Measurements from ENCODE around the gene NAA25. TPM values are rescaled to one million over a fixed set of nuclear protein-coding genes. Genes with fewer than 3 reads are reported as not detected.

NAA25 gene
- total and polyA plus RNA-seq, 2 experiments from 2014 or later, result 18.7 to 19.1 TPM

GRCh38 chr12:112022241-112023016, 86.2 kb downstream of the NAA25 start:
- Histone ChIP-seq H3K36me3 (replicated peaks; ENCODE audit: insufficient read depth, low read depth) (no peaks in the 10 kb centered on the region), H3K79me2 (peaks cover 41% of the 10 kb centered on the region), H3K4me1 (ENCODE audit: insufficient read depth) (no peaks in the 10 kb centered on the region), H3K27me3 (no peaks in the 10 kb centered on the region), H3K9me3 (ENCODE audit: low read depth) (no peaks in the 10 kb centered on the region), H3K4me2 (no peak overlapping the region), H3K9me2 (replicated peaks; ENCODE audit: insufficient read depth) (no peaks in the 10 kb centered on the region), H2AFZ (no peak overlapping the region), H3K27ac (no peak overlapping the region), H3K4me3 (no peak overlapping the region), H4K20me1 (ENCODE audit: insufficient read depth, poor library complexity, severe bottlenecking) (peaks cover 19% of the 10 kb centered on the region)
- 95% methylated on average over 11 of the region's 11 CpGs for WGBS (ENCODE audit: low lambda C conversion rate, missing lambda C conversion rate)
- no peak for DNase-seq (ENCODE audit: low spot score)
- TF ChIP-seq EZH2 (IDR thresholded peaks at IDR 0.05; ENCODE audit: borderline replicate concordance) (no peak), EZH2phosphoT487 (IDR thresholded peaks at IDR 0.05; ENCODE audit: low read depth, severe bottlenecking, unreplicated experiment) (no peak)
- TF ChIP-seq, protein P1, sequence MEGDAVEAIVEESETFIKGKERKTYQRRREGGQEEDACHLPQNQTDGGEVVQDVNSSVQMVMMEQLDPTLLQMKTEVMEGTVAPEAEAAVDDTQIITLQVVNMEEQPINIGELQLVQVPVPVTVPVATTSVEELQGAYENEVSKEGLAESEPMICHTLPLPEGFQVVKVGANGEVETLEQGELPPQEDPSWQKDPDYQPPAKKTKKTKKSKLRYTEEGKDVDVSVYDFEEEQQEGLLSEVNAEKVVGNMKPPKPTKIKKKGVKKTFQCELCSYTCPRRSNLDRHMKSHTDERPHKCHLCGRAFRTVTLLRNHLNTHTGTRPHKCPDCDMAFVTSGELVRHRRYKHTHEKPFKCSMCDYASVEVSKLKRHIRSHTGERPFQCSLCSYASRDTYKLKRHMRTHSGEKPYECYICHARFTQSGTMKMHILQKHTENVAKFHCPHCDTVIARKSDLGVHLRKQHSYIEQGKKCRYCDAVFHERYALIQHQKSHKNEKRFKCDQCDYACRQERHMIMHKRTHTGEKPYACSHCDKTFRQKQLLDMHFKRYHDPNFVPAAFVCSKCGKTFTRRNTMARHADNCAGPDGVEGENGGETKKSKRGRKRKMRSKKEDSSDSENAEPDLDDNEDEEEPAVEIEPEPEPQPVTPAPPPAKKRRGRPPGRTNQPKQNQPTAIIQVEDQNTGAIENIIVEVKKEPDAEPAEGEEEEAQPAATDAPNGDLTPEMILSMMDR (IDR thresholded peaks at IDR 0.05; ENCODE audit: poor library complexity), result no peak

DNA sequence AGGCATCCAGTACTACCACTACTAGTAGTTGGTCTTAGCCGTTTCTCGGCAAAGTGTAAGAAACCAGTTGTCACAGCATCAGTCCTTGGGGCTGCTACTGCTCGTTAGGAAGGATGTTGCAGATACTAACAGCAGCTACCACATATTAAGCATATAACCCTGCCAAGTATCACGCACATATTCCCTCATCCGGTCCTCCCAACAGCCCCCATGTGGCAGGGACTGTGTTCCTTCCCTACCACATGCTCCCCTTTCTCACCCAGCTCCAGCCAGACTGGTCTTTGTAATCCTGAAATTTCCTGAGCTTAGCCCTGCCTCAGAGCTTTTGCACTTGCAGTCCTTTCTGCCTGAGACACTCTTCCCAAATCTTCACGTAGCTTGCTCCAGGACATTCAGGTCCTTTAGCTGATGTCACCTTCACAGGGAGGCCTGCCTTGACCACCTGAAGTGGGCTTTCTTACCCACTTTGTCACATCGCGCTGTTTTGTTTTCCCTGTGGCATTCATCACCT, 87.6 kb downstream of the NAA25 start:
- 93% methylated on average over 8 of the region's 8 CpGs for WGBS (ENCODE audit: low lambda C conversion rate, missing lambda C conversion rate)
- TF ChIP-seq EZH2phosphoT487 (IDR thresholded peaks at IDR 0.05; ENCODE audit: low read depth, severe bottlenecking, unreplicated experiment), result no peak
- TF ChIP-seq EZH2 (IDR thresholded peaks at IDR 0.05; ENCODE audit: borderline replicate concordance), result no peak
- TF ChIP-seq, protein P1 (IDR thresholded peaks at IDR 0.05; ENCODE audit: poor library complexity), result no peak
- H3K27ac ChIP-seq, result no peak overlapping the region
- H2AFZ ChIP-seq, result no peak overlapping the region
- H3K79me2 ChIP-seq, result peaks cover 56% of the 10 kb centered on the region
- no peaks in the 10 kb centered on the region for H3K9me2 ChIP-seq (replicated peaks; ENCODE audit: insufficient read depth)
- DNase-seq (ENCODE audit: low spot score), result no peak
- no peak overlapping the region for H3K4me2 ChIP-seq
- peaks cover under 1% of the 10 kb centered on the region for H3K36me3 ChIP-seq (replicated peaks; ENCODE audit: insufficient read depth, low read depth)
- peaks cover 28% of the 10 kb centered on the region for H4K20me1 ChIP-seq (ENCODE audit: insufficient read depth, poor library complexity, severe bottlenecking)
- H3K4me1 ChIP-seq (ENCODE audit: insufficient read depth), result no peaks in the 10 kb centered on the region
- H3K9me3 ChIP-seq (ENCODE audit: low read depth), result peaks cover 1% of the 10 kb centered on the region
- H3K4me3 ChIP-seq, result no peak overlapping the region
- no peaks in the 10 kb centered on the region for H3K27me3 ChIP-seq

- H3K9me2 ChIP-seq (replicated peaks; ENCODE audit: insufficient read depth), result no peaks in the 10 kb centered on the region
- H3K9me3 ChIP-seq (ENCODE audit: low read depth), result peaks cover 6% of the 10 kb centered on the region
- no peak overlapping the region for H3K4me2 ChIP-seq
- no peak overlapping the region for H3K27ac ChIP-seq
- TF ChIP-seq, protein P1 (IDR thresholded peaks at IDR 0.05; ENCODE audit: poor library complexity), result no peak
- TF ChIP-seq EZH2 (IDR thresholded peaks at IDR 0.05; ENCODE audit: borderline replicate concordance) (no peak), EZH2phosphoT487 (IDR thresholded peaks at IDR 0.05; ENCODE audit: low read depth, severe bottlenecking, unreplicated experiment) (no peak)
- no peaks in the 10 kb centered on the region for H3K27me3 ChIP-seq
- no peak overlapping the region for H2AFZ ChIP-seq
- no peak for DNase-seq (ENCODE audit: low spot score)
- WGBS (ENCODE audit: low lambda C conversion rate, missing lambda C conversion rate), result 92% methylated on average over 2 of the region's 2 CpGs
- peaks cover 5% of the 10 kb centered on the region for H3K36me3 ChIP-seq (replicated peaks; ENCODE audit: insufficient read depth, low read depth)
- no peak overlapping the region for H3K4me3 ChIP-seq
- peaks cover 30% of the 10 kb centered on the region for H4K20me1 ChIP-seq (ENCODE audit: insufficient read depth, poor library complexity, severe bottlenecking)
- H3K79me2 ChIP-seq, result peaks cover 74% of the 10 kb centered on the region
- peaks cover 7% of the 10 kb centered on the region for H3K4me1 ChIP-seq (ENCODE audit: insufficient read depth)
Measured at GRCh38 chr12:112018571-112019237, 89.9 kb downstream of the NAA25 start.
